Endothelial cell of umbilical vein (primary cell): Measurements from ENCODE around the gene ASAH2. TPM values are rescaled to one million over a fixed set of nuclear protein-coding genes. Genes with fewer than 3 reads are reported as not detected.

Source experiments
- BruUV-seq: library from RNA; stranded (reverse); fragments of 400-500 nt; replicated peaks from 2 replicates; lab custom pipeline; 2021; lab: Mats Ljungman, UMichigan
- CTCF ChIA-PET: fragments of 300-600, 350-600 bp; sonication (Branson Sonifier 250); formaldehyde crosslinking; loops from one replicate; lab custom pipeline; 2021; ENCODE audit warnings: antibody characterized with exemption, inconsistent platforms; lab: Charles Lee
- POLR2A ChIA-PET: fragments of 300-600, 350-600 bp; sonication (Branson Sonifier 250); formaldehyde crosslinking; loops from one replicate; lab custom pipeline; 2021; ENCODE audit warnings: antibody characterized with exemption, inconsistent platforms; lab: Charles Lee
- DNase-seq: peaks from one replicate; pipeline ENCODE4 v3.0.0-alpha.2; 2011; ENCODE audit warnings: low read depth, low spot score
- FAIRE-seq: peaks from 2 replicates; lab custom pipeline; 2011; peaks lifted over from hg19 to GRCh38; lab: Jason Lieb, UNC
- H2AFZ ChIP-seq: 2 replicates; pipeline ENCODE4 v1.6.0; 2012; ENCODE audit warnings: low read depth, low read length, control low read depth, inconsistent platforms
- H3K27ac ChIP-seq: 2 replicates; pipeline ENCODE4 v1.5.1; 2011; ENCODE audit warnings: low read depth, mild to moderate bottlenecking, control low read depth, low read length, moderate library complexity; ENCODE audit not compliant: insufficient read depth
- H3K27me3 ChIP-seq, 2 experiments: 2 replicates each; pipeline versions ENCODE4 v1.6.0 to v1.6.1; 2011; ENCODE audit warnings: low read length in 2 of 2, mixed read lengths in 1 of 2; ENCODE audit not compliant: control insufficient read depth in 2 of 2, insufficient read depth in 2 of 2
- H3K36me3 ChIP-seq, 2 experiments: 2 replicates in 1 of 2; 3 replicates in 1 of 2; pipeline ENCODE4 v1.5.1; 2011; ENCODE audit warnings: low read length in 2 of 2, mild to moderate bottlenecking in 1 of 2, moderate library complexity in 1 of 2; ENCODE audit not compliant: control insufficient read depth in 2 of 2, insufficient read depth in 2 of 2; ENCODE audit errors: extremely low read depth in 1 of 2
- H3K4me1 ChIP-seq: 3 replicates; pipeline ENCODE4 v1.5.1; 2011; ENCODE audit warnings: mild to moderate bottlenecking, low read length; ENCODE audit not compliant: control insufficient read depth, insufficient read depth; ENCODE audit errors: extremely low read depth
- H3K4me2 ChIP-seq: 2 replicates; pipeline ENCODE4 v1.6.1; 2011; ENCODE audit warnings: low read length, control low read depth, mixed read lengths; ENCODE audit not compliant: insufficient read depth
- H3K4me3 ChIP-seq, 3 experiments: fragments of 200-600 bp in 1 of 3; sonication (generic), shearing (Covaris generic) in 1 of 3; replicated peaks in 1 of 3; 2 replicates each; pipeline ENCODE4 v1.5.1; 2011 to 2016; ENCODE audit warnings: control low read depth in 3 of 3, low read length in 3 of 3, mild to moderate bottlenecking in 2 of 3, inconsistent platforms in 1 of 3, low read depth in 1 of 3, moderate library complexity in 1 of 3; ENCODE audit not compliant: insufficient read depth in 1 of 3
- H3K79me2 ChIP-seq: 2 replicates; pipeline ENCODE4 v1.6.0; 2012; ENCODE audit warnings: low read length, inconsistent platforms; ENCODE audit not compliant: control insufficient read depth, insufficient read depth
- H3K9ac ChIP-seq: replicated peaks from 2 replicates; pipeline ENCODE3; 2011; ENCODE audit warnings: low read length, control low read depth; ENCODE audit not compliant: insufficient read depth; ENCODE audit errors: extremely low read depth
- H3K9me1 ChIP-seq: replicated peaks from 3 replicates; pipeline ENCODE4 v1.6.0; 2011; ENCODE audit warnings: mild to moderate bottlenecking, low read length; ENCODE audit not compliant: control insufficient read depth, insufficient read depth; ENCODE audit errors: extremely low read depth
- H3K9me3 ChIP-seq: replicated peaks from 2 replicates; pipeline ENCODE4 v1.5.1; 2012; ENCODE audit warnings: low read length, inconsistent platforms; ENCODE audit not compliant: control insufficient read depth, insufficient read depth
- H4K20me1 ChIP-seq: replicated peaks from 2 replicates; pipeline ENCODE3; 2011; ENCODE audit warnings: mild to moderate bottlenecking, low read length; ENCODE audit not compliant: control insufficient read depth, insufficient read depth; ENCODE audit errors: extremely low read depth
- EZH2 ChIP-seq: IDR thresholded peaks from 2 replicates; pipeline ENCODE4 v1.6.1; 2012; ENCODE audit warnings: borderline replicate concordance, low read depth, mild to moderate bottlenecking, moderate library complexity, low read length, inconsistent platforms; ENCODE audit not compliant: severe bottlenecking
- FOS ChIP-seq: IDR thresholded peaks from 2 replicates; pipeline ENCODE4 v1.6.1; 2011; ENCODE audit warnings: mild to moderate bottlenecking, low read length, moderate library complexity, borderline replicate concordance; ENCODE audit not compliant: insufficient read depth
- GATA2 ChIP-seq: IDR thresholded peaks from 2 replicates; pipeline ENCODE4 v1.7.0; 2011; ENCODE audit warnings: low read depth, mild to moderate bottlenecking, moderate library complexity, mixed read lengths, low read length; ENCODE audit not compliant: insufficient read length, insufficient read depth
- JUN ChIP-seq: IDR thresholded peaks from 2 replicates; pipeline ENCODE4 v1.6.1; 2011; ENCODE audit warnings: borderline replicate concordance, low read depth; ENCODE audit not compliant: insufficient read length, insufficient read depth
- MYC ChIP-seq: IDR thresholded peaks from one replicate; pipeline ENCODE4 v1.6.1; 2011; ENCODE audit warnings: mild to moderate bottlenecking, low read depth, low read length
- POLR2A ChIP-seq: IDR thresholded peaks from 2 replicates; pipeline ENCODE4 v1.6.1; 2012; ENCODE audit warnings: low read depth, mild to moderate bottlenecking, control low read depth, low read length
- POLR2AphosphoS5 ChIP-seq: IDR thresholded peaks from 2 replicates; pipeline ENCODE4 v1.6.1; 2012; ENCODE audit warnings: low read depth, mild to moderate bottlenecking, control low read depth, low read length, moderate library complexity; ENCODE audit not compliant: insufficient read depth
- dilution Hi-C: fragments of 300-500 bp; cut with MboI; formaldehyde crosslinking; loops from one replicate; pipeline ENCODE4 v1.15.0; 2019; ENCODE audit warnings: low sequenced_read_pairs; ENCODE audit not compliant: extremely low pct_ligation_motif_present
- intact Hi-C: fragments of 100-400 bp; cut with micrococcal nuclease; formaldehyde crosslinking; loops from one replicate; pipeline ENCODE4 v1.10.0; 2022
- polyA plus RNA-seq, 4 experiments: library from polyadenylated mRNA; depleted of rRNA in 3 of 4; stranded (reverse) in 3 of 4; unstranded in 1 of 4; fragments of >200 nt; gene quantifications; 2 replicates each; pipeline versions ENCODE4 v1.2.1 to v1.2.3, GENCODE V29; 2011 to 2012; ENCODE audit warnings: missing spikeins in 1 of 4
- total RNA-seq: library from RNA; stranded (reverse); gene quantifications from 2 replicates; pipeline ENCODE4 v1.2.3, GENCODE V29; 2021
- TF ChIP-seq, protein P1 (sequence below), 2 donors: IDR thresholded peaks; 1 replicate in 1 of 2; 2 replicates in 1 of 2; pipeline ENCODE4 v1.5.1; 2011; ENCODE audit warnings: low read length in 2 of 2, mild to moderate bottlenecking in 2 of 2, moderate library complexity in 2 of 2, control low read depth in 1 of 2, inconsistent platforms in 1 of 2, low read depth in 1 of 2; ENCODE audit not compliant: insufficient read depth in 1 of 2; ENCODE audit errors: extremely low read depth in 1 of 2
- TF ChIP-seq, protein P2 (sequence below): IDR thresholded peaks from 2 replicates; pipeline ENCODE4 v1.6.1; 2011; ENCODE audit not compliant: insufficient read depth, insufficient read length

ASAH2 gene
- total and polyA plus RNA-seq, 2 donors (not counting 3 experiments of a cell fraction or from before 2014, with no cell fraction given), result 0.23 to 1.1 TPM

DNA sequence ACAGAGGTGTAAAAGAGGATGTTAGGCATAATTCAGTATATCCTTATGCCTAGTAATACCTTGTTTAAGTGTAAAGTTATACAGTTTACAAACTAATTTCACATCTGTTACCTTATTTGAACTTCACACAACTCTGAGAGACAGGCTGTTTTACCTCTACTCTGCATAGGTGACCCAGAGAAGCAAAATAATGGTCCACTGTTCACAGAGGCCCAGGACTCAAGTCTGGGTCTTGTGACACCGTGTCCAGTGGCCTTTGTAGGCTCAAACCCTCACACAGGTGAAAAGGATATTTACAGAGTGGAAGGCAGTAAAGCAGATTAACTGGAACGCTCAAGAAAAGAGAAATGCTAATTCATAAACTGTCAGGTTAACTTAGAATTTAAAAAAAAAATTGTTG lies 32.1 kb downstream of the ASAH2 start:
- Histone ChIP-seq H3K9ac (no peak overlapping the region), H3K36me3 (no peaks in the 10 kb centered on the region), H3K27ac (no peak overlapping the region), H4K20me1 (no peaks in the 10 kb centered on the region), H3K4me3 (no peak overlapping the region), H3K4me1 (no peaks in the 10 kb centered on the region), H3K9me3 (no peaks in the 10 kb centered on the region), H3K4me2 (no peak overlapping the region), H3K79me2 (no peaks in the 10 kb centered on the region), H3K9me1 (no peaks in the 10 kb centered on the region), H3K27me3 (peaks cover 0 to 19% of the 10 kb centered on the region in 2 experiments), H2AFZ (no peak overlapping the region)
- FAIRE-seq, result no peak
- dilution Hi-C loops (no loop called here), intact Hi-C loops (no loop called here)
- POLR2A ChIA-PET, result no interaction called here
- BruUV-seq, result no TSS peak
- TF ChIP-seq POLR2AphosphoS5 (no peak), POLR2A (no peak), GATA2 (no peak), EZH2 (no peak), MYC (no peak), JUN (no peak), FOS (no peak)
- TF ChIP-seq, protein P1, sequence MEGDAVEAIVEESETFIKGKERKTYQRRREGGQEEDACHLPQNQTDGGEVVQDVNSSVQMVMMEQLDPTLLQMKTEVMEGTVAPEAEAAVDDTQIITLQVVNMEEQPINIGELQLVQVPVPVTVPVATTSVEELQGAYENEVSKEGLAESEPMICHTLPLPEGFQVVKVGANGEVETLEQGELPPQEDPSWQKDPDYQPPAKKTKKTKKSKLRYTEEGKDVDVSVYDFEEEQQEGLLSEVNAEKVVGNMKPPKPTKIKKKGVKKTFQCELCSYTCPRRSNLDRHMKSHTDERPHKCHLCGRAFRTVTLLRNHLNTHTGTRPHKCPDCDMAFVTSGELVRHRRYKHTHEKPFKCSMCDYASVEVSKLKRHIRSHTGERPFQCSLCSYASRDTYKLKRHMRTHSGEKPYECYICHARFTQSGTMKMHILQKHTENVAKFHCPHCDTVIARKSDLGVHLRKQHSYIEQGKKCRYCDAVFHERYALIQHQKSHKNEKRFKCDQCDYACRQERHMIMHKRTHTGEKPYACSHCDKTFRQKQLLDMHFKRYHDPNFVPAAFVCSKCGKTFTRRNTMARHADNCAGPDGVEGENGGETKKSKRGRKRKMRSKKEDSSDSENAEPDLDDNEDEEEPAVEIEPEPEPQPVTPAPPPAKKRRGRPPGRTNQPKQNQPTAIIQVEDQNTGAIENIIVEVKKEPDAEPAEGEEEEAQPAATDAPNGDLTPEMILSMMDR (IDR thresholded peaks at IDR 0.05; ENCODE audit: extremely low read depth in 1 of 2, insufficient read depth in 1 of 2, low read depth in 1 of 2, low read length in 2 of 2), result no peak
- TF ChIP-seq, protein P2, sequence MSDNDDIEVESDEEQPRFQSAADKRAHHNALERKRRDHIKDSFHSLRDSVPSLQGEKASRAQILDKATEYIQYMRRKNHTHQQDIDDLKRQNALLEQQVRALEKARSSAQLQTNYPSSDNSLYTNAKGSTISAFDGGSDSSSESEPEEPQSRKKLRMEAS, result no peak
- DNase-seq, result no peak
- CTCF ChIA-PET, result no interaction called here
